AG09309 (cell line): Measurements from ENCODE around the gene LOXL1.

ENCODE experiments used
- DNase-seq: peaks from one replicate; pipeline ENCODE4 v3.0.0-alpha.2; 2010; ENCODE audit warnings: low read depth
- H3K4me3 ChIP-seq: 2 replicates; pipeline ENCODE4 v1.5.1; 2011; ENCODE audit warnings: mild to moderate bottlenecking, low read depth, low read length, moderate library complexity; ENCODE audit not compliant: control insufficient read depth
- TF ChIP-seq, protein P1 (sequence below): IDR thresholded peaks from 2 replicates; pipeline ENCODE4 v1.5.1; 2011; ENCODE audit warnings: mild to moderate bottlenecking, low read depth, low read length, inconsistent platforms; ENCODE audit not compliant: insufficient read depth, control insufficient read depth; ENCODE audit errors: missing control alignments

Gene LOXL1

DNA sequence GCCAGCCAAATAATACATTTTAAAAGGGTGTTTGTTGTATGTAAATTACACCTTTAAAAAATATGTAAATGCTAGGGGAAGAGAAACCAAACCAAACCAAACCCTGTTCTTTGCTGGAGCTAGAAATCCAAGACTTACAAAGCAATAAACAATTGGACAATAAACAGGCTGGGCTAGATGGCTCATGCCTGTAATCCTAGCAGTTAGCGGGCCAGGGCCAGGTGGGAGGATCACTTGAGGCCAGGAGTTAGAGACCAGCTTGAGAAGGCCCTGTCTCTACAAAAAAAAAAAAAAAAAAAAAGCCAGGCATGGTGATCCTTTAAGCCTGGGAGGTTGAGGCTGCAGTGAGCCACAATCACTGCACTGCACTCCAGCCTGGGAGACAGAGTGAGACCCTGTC is 53.4 kb downstream of the LOXL1 start:
- TF ChIP-seq, protein P1, sequence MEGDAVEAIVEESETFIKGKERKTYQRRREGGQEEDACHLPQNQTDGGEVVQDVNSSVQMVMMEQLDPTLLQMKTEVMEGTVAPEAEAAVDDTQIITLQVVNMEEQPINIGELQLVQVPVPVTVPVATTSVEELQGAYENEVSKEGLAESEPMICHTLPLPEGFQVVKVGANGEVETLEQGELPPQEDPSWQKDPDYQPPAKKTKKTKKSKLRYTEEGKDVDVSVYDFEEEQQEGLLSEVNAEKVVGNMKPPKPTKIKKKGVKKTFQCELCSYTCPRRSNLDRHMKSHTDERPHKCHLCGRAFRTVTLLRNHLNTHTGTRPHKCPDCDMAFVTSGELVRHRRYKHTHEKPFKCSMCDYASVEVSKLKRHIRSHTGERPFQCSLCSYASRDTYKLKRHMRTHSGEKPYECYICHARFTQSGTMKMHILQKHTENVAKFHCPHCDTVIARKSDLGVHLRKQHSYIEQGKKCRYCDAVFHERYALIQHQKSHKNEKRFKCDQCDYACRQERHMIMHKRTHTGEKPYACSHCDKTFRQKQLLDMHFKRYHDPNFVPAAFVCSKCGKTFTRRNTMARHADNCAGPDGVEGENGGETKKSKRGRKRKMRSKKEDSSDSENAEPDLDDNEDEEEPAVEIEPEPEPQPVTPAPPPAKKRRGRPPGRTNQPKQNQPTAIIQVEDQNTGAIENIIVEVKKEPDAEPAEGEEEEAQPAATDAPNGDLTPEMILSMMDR = no peak
- H3K4me3 ChIP-seq = no peak overlapping the region
- DNase-seq = no peak

DNA sequence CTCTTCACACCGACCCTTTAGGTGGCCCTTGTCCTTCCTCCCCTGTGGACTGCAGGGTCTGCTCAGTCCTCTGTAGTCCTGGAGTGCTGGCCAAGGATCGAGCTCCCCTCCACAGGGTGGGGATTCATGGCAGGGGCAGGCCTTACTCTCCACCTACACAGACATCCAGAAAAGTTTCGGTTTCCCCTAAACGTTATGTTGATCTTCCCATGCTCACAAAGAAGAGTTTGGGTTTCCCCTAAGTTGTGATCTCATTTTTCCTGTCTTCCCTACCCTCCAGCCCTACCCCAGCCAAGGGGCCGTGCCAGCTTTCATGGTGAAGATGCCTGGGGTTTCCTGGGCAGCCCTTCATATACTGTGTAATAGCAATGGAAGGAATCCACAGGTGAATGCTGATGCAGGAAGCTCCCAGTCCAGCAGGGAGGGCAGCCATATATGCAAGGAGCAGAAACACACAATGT is 55.5 kb downstream of the LOXL1 start:
- no peak for DNase-seq
- TF ChIP-seq, protein P1 = no peak
- H3K4me3 ChIP-seq = no peak overlapping the region

DNA sequence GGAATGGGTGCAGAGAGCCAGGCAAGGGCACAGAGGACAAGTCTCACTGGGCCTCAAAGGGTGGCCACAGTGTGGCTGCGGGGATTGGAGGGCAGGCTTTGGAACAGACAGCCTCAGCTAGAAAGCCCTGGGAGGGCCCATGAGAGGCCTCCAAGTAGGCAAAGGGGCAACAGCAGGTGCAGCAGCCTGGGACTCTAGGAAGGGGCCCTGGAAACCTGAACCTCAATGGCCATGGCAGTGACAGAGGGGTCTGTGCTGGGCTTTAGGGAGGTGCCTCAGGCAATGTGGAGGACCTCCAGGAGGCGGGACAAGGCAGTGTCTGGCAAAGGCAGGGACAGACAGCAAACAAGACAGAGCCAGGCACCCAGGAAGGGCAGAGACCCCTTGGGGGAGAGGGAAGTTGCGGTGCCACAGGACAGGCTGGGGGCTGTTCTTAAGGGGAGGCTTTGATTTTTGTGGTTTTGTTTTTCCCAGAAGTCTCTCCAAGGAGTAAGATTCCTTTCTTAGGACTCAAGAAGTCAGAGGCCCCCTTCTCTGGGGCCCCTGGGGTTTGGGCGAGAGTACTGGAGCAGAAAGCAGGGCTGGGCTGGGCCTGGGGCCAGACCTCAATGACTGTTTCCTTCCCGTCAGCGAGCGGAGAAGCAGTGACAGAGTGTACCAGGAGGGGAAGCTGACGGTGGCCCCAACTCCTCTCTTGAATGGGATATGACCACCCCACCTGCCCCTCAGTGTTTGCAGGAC is 56.1 kb downstream of the LOXL1 start:
- TF ChIP-seq, protein P1 = no peak
- DNase-seq = peak; percentile 73
- no peak overlapping the region for H3K4me3 ChIP-seq

DNA sequence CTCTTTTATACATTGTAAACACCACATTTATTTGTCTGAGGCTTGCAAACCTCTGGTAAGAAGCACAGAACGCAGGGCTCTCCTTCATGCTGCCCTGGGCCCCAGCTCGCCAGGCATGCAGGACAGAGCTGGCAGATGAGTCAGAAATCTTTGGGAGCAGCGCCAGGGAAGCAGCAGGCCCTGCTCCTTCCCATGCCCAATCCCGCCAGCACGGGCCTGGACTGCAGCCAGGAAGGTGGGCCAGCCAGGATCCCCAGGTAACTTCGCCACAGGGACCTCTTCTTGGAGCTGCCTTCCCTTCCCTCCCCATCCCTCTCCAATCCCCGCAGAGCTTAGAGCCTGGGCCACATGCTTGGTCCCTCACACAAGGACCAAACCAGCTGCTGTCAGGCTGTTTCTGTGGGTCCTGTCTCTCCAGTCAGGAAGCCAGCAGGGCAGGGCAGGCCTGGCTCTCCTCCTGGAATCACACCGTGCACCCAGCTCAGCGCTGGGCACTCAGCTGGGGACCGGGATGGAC is 57.0 kb downstream of the LOXL1 start:
- no peak for DNase-seq
- TF ChIP-seq, protein P1 = no peak
- no peak overlapping the region for H3K4me3 ChIP-seq

DNA sequence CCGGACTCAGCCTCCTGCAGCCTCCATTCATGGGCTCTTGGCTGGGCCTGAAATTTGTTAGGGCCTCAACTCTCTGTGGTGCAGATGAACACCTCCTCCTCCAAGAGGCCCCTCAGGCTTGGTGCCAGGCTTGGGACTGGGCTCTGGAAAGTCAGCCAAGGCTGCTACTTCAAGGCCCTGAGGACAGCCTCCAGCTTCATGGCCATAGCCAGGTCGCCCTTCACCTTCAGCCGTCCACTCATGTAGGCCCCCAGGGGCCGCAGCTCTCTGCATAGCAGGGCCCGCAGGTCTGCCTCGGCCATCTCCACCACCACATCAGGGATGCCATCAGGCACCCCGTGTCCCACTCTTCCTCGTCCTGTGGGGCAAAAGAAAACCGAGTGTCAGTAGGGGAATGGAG is 57.5 kb downstream of the LOXL1 start:
- DNase-seq = no peak
- no peak overlapping the region for H3K4me3 ChIP-seq
- TF ChIP-seq, protein P1 = no peak

DNA sequence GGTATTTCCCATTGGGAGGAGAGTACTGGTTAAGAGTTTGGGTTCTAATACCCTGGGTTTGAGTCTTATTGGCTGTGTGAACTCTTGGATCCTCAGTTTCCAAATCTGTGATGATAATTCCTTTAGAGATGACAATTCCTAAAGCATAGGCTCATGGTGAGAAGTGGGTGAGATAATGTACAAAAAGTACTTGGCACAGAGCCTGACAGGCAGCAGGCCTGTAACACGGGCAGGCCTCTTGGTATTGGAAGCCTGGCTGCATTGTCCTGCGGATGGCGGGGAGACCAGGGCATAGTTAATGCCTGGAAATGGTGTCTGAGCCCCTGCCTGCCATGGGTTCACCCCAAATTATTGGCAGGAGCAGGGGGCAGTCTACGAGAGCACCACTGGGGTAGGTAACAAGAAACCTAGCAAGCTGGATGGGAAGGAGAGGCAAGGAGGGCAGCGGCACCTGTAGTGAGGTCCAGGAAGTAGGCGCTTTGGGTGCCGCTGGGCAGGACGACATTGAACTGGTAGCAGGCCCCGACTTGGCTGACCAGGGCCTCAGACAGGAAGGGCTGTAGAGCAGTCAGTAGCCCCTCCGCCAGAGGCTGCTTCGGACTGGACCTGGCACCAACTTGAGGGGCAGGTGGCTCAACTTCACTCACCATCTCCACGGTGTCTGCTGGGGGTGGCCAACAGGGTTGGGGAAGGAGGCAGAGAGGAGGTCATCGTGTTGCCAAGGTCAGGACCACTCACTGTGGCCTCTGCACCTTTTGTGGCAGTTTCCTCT is 58.1 kb downstream of the LOXL1 start:
- no peak for DNase-seq
- H3K4me3 ChIP-seq = no peak overlapping the region
- TF ChIP-seq, protein P1 = no peak
